ENCODE data around the gene IGFALS.
A peak's percentile ranks its signal among the peaks of the same experiment; 100 is the strongest.

The IGFALS gene

GRCh38 chr16:1794908-1795666 is 1.6 kb upstream of the IGFALS start:
- no peak overlapping the region for H3K4me2 ChIP-seq (ENCODE audit: low read length, poor library complexity, severe bottlenecking)
- WGBS = 92% methylated on average over 32 of the region's 32 CpGs
- H2AFZ ChIP-seq (ENCODE audit: low read depth, low read length) = no peak overlapping the region
- H3K27ac ChIP-seq (ENCODE audit: low read length, poor library complexity, severe bottlenecking) = no peak overlapping the region
- no peak overlapping the region for H3K9ac ChIP-seq (ENCODE audit: low read length)
- no peak overlapping the region for H2BK15ac ChIP-seq (ENCODE audit: low read depth, poor library complexity, severe bottlenecking)
- no peak overlapping the region for H3K14ac ChIP-seq (ENCODE audit: low read length in 2 of 2)
- peaks cover 6 to 38% of the 10 kb centered on the region in 2 experiments for H3K36me3 ChIP-seq (ENCODE audit: control insufficient read depth in 1 of 2, insufficient read depth in 2 of 2, low read depth in 1 of 2, low read length in 2 of 2)
- H3K23ac ChIP-seq (ENCODE audit: low read length in 2 of 2) = no peak overlapping the region
- H3K4ac ChIP-seq (ENCODE audit: low read depth in 1 of 2, low read length in 2 of 2) = no peak overlapping the region
- H3K79me1 ChIP-seq (replicated peaks; ENCODE audit: low read length, poor library complexity, severe bottlenecking) = peaks cover 6% of the 10 kb centered on the region
- H4K91ac ChIP-seq (ENCODE audit: low read length) = no peak overlapping the region
- H2BK120ac ChIP-seq (ENCODE audit: low read depth, low read length) = no peak overlapping the region
- no peak overlapping the region for H4K8ac ChIP-seq (ENCODE audit: low read length)
- H2AK5ac ChIP-seq (ENCODE audit: low read length, severe bottlenecking) = no peak overlapping the region
- no peak overlapping the region for H2BK12ac ChIP-seq (ENCODE audit: low read length in 2 of 2)
- no peak overlapping the region for H3K4me3 ChIP-seq (ENCODE audit: insufficient read depth in 1 of 2, low read depth in 1 of 2, low read length in 2 of 2)
- no peaks in the 10 kb centered on the region for H3K27me3 ChIP-seq (ENCODE audit: control insufficient read depth in 1 of 2, insufficient read depth in 1 of 2, low read length in 2 of 2)
- peaks cover 7% of the 10 kb centered on the region for H3K9me3 ChIP-seq (ENCODE audit: control insufficient read depth, low read length)
- H2BK5ac ChIP-seq (ENCODE audit: low read depth, low read length, poor library complexity, severe bottlenecking) = no peak overlapping the region
- no peak overlapping the region for H3K18ac ChIP-seq (ENCODE audit: low read depth in 1 of 2, low read length in 2 of 2)
- DNase-seq = no peak
- H3K4me1 ChIP-seq (ENCODE audit: control insufficient read depth, insufficient read depth, low read depth, low read length) = peaks cover 6% of the 10 kb centered on the region

DNA sequence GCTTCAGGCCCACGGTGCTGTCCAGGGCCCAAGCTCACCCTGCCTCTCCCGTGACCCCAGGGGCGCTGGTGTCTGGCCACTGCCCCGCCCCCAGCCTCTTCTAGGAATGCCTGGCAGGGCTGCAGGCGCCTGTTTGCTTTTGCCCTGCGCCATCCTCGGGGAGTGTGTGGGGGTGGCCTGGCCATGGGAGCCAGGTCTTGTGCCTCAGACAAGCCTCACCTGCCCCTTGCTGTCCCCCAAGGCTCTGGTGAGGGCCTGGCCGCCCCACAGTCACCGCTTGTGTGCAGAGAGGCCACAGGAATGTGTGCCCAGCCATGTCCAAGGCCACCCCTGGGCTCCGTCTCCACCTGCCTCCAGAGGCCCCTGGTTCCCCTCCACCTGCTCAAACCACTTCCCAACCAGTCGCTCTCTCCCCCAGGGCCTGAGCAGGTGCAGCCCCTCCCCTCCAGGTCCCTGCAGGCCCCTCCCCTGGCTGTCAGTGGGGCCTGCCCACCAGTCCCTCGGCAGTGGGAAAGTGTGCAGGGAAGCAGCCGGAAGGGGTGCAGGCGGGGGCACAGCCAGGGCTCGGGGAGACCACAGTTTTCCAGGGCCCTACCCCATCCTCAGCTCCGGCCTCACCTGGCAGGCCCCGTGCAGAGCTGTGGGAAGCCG is 841 bp upstream of the IGFALS start:
- peak overlapping the region; percentile 39 for H4K91ac ChIP-seq (ENCODE audit: low read length)
- H3K27ac ChIP-seq (ENCODE audit: low read length, poor library complexity, severe bottlenecking) = no peak overlapping the region
- no peak overlapping the region for H3K4ac ChIP-seq (ENCODE audit: low read depth in 1 of 2, low read length in 2 of 2)
- DNase-seq = no peak
- no peak overlapping the region for H2BK5ac ChIP-seq (ENCODE audit: low read depth, low read length, poor library complexity, severe bottlenecking)
- no peak overlapping the region for H3K9ac ChIP-seq (ENCODE audit: low read length)
- no peaks in the 10 kb centered on the region for H3K27me3 ChIP-seq (ENCODE audit: control insufficient read depth in 1 of 2, insufficient read depth in 1 of 2, low read length in 2 of 2)
- H4K8ac ChIP-seq (ENCODE audit: low read length) = no peak overlapping the region
- H3K18ac ChIP-seq (ENCODE audit: low read depth in 1 of 2, low read length in 2 of 2) = no peak overlapping the region
- H3K14ac ChIP-seq (ENCODE audit: low read length in 2 of 2) = no peak overlapping the region
- no peak overlapping the region for H3K4me2 ChIP-seq (ENCODE audit: low read length, poor library complexity, severe bottlenecking)
- H2BK120ac ChIP-seq (ENCODE audit: low read depth, low read length) = no peak overlapping the region
- peaks cover 12% of the 10 kb centered on the region for H3K79me1 ChIP-seq (replicated peaks; ENCODE audit: low read length, poor library complexity, severe bottlenecking)
- peaks cover 6 to 45% of the 10 kb centered on the region in 2 experiments for H3K36me3 ChIP-seq (ENCODE audit: control insufficient read depth in 1 of 2, insufficient read depth in 2 of 2, low read depth in 1 of 2, low read length in 2 of 2)
- peaks cover 7% of the 10 kb centered on the region for H3K9me3 ChIP-seq (ENCODE audit: control insufficient read depth, low read length)
- 77% methylated on average over 18 of the region's 18 CpGs for WGBS
- H2BK12ac ChIP-seq (ENCODE audit: low read length in 2 of 2) = no peak overlapping the region
- no peak overlapping the region for H2AFZ ChIP-seq (ENCODE audit: low read depth, low read length)
- H2AK5ac ChIP-seq (ENCODE audit: low read length, severe bottlenecking) = no peak overlapping the region
- H2BK15ac ChIP-seq (ENCODE audit: low read depth, poor library complexity, severe bottlenecking) = no peak overlapping the region
- H3K4me3 ChIP-seq (ENCODE audit: insufficient read depth in 1 of 2, low read depth in 1 of 2, low read length in 2 of 2) = no peak overlapping the region
- H3K23ac ChIP-seq (ENCODE audit: low read length in 2 of 2) = no peak overlapping the region
- H3K4me1 ChIP-seq (ENCODE audit: control insufficient read depth, insufficient read depth, low read depth, low read length) = peaks cover 6% of the 10 kb centered on the region

DNA sequence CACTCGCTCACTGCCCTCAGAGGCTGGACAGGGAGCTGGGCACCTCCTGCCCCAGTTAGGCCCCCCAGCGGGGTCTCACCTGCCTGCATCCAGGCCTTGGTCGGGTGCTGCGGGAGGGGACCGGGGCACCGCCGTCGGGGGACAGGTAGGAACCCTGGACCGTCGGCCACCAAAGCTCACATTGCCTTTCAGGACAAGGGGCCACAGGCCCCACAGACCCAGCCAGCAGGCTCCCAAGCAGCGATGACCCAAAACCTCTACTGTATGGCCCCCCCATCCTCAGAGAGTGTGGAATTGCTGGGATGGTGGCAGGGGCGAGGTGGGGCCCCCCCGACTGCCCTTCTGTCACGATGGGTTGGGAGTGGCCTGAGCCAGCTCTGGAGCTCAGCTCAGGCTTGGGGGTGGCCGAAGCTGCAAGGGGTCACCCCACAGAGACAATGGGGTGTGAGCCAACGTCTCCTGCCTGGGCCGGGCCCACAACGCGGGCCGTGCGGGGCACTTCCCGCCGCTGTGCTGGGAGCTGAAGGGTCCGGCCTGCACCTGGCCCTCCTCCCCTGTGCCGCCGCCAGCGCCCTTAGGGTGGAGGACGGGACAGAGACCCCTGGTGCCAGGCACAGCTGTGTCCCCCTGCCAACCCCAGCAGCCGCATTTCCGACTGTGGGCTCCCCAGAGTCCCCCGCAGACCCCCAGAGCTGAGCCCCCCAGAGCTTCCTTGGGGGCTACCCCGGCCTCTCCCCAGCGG is 498 bp downstream of the IGFALS start:
- DNase-seq = no peak
- Histone ChIP-seq H3K9me3 (ENCODE audit: control insufficient read depth, low read length) (peaks cover 4% of the 10 kb centered on the region), H3K23ac (ENCODE audit: low read length in 2 of 2) (no peak overlapping the region), H3K4ac (ENCODE audit: low read depth in 1 of 2, low read length in 2 of 2) (no peak overlapping the region), H2BK12ac (ENCODE audit: low read length in 2 of 2) (no peak overlapping the region), H3K36me3 (ENCODE audit: control insufficient read depth in 1 of 2, insufficient read depth in 2 of 2, low read depth in 1 of 2, low read length in 2 of 2) (peaks cover 17 to 59% of the 10 kb centered on the region in 2 experiments), H3K18ac (ENCODE audit: low read depth in 1 of 2, low read length in 2 of 2) (no peak overlapping the region), H2AK5ac (ENCODE audit: low read length, severe bottlenecking) (no peak overlapping the region), H3K27me3 (ENCODE audit: control insufficient read depth in 1 of 2, insufficient read depth in 1 of 2, low read length in 2 of 2) (no peaks in the 10 kb centered on the region), H2BK5ac (ENCODE audit: low read depth, low read length, poor library complexity, severe bottlenecking) (no peak overlapping the region), H3K4me3 (ENCODE audit: insufficient read depth in 1 of 2, low read depth in 1 of 2, low read length in 2 of 2) (no peak overlapping the region), H2BK15ac (ENCODE audit: low read depth, poor library complexity, severe bottlenecking) (no peak overlapping the region), H2BK120ac (ENCODE audit: low read depth, low read length) (no peak overlapping the region), H3K9ac (ENCODE audit: low read length) (no peak overlapping the region), H2AFZ (ENCODE audit: low read depth, low read length) (no peak overlapping the region), H3K4me1 (ENCODE audit: control insufficient read depth, insufficient read depth, low read depth, low read length) (peaks cover 6% of the 10 kb centered on the region), H3K14ac (ENCODE audit: low read length in 2 of 2) (no peak overlapping the region), H4K91ac (ENCODE audit: low read length) (no peak overlapping the region), H4K8ac (ENCODE audit: low read length) (no peak overlapping the region), H3K79me1 (replicated peaks; ENCODE audit: low read length, poor library complexity, severe bottlenecking) (peaks cover 16% of the 10 kb centered on the region), H3K27ac (ENCODE audit: low read length, poor library complexity, severe bottlenecking) (no peak overlapping the region), H3K4me2 (ENCODE audit: low read length, poor library complexity, severe bottlenecking) (no peak overlapping the region)
- WGBS = 95% methylated on average over 32 of the region's 33 CpGs

All from mesenchymal stem cell (in vitro differentiated cells and primary cell).